Stimulated activated CD8-positive, alpha-beta memory T cell treated with anti-CD3 and anti-CD28 coated beads, Interleukin-4, amount 100 ng/mL, for 1 hour (primary cell): ENCODE data around the gene USP12.
"Not testable (repeated sequence)": the region's sequence is repeated elsewhere in the genome, so short reads cannot be mapped to it uniquely, and the experiment has no call there.

ENCODE experiments used
- DNase-seq, 2 donors: peaks; one replicate each; pipeline ENCODE4 v3.0.0-alpha.2; 2020; ENCODE audit warnings: low read depth in 2 of 2, low spot score in 1 of 2

The USP12 gene

DNA sequence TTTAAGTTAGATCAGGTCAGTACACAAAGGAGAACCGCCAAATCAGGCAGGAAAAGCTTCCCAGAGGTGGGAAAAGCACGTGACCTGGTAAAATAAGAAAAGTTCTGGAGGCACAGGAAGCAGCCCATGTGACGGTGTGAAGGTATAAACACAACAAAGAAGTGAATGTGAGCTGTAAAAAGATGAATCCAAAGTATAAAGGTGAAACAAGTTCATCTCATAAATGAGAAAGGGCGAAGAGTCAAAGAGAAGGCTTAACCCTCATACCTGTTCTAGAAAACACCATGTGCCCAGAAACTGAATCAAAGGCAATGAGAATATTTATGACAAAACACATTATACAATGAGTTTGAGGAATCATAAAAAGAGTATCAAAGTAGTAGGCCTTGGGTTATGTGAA lies 47.0 kb downstream of the USP12 start:
- DNase-seq = no peak

DNA sequence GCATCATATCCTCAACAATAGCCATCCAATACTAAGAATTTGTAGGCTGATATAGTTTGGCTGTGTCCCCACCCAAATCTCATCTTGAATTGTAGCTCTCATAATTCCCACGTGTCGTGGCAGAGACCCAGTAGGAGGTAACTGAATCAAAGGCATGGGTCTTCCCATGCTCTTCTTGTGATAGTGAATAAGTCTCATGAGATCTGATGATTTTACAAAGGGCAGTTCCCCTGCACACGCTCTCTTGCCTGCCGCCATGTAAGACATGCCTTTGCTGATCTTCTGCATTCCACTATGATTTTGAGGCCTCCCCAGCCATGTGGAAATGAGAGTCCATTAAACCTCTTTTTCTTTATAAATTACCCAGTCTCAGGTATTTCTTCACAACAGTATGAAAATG lies 48.2 kb downstream of the USP12 start:
- not testable (repeated sequence) for DNase-seq

DNA sequence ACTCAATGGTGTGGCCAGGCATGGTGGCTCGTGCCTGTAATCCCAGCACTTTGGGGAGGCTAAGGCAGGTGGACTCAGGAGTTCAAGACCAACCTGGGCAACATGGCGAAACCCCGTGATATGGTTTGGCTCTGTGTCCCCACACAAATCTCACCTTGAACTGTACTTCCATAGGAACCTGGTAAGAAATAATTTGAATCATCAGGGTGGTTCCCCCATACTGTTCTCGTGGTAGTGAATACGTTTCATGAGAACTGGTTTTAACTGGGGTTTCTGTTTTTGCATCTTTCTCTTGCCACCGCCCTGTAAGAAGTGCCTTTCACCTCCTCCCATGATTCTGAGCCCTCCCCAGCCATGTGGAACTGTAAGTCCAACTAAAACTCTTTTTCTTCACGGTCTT lies 49.6 kb downstream of the USP12 start:
- DNase-seq = no peak

DNA sequence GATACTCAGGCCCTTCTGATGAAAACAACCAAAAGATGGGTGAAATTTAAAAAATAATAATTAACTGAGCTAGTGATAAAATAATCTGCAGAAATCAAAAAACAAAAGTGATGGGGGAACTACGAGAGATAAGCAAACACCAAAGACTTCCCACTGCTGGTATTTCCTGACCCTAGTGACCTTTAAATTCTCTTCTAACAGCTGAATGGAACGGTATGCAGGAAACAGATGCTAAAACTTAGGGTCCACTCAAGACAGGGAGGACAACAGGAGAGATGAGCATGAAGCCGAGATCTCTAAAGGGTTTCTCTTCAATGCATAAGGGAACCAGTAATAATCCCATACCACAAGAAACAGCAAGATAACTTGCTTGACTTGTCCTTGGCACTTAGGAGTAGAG lies 50.8 kb downstream of the USP12 start:
- DNase-seq = no peak

DNA sequence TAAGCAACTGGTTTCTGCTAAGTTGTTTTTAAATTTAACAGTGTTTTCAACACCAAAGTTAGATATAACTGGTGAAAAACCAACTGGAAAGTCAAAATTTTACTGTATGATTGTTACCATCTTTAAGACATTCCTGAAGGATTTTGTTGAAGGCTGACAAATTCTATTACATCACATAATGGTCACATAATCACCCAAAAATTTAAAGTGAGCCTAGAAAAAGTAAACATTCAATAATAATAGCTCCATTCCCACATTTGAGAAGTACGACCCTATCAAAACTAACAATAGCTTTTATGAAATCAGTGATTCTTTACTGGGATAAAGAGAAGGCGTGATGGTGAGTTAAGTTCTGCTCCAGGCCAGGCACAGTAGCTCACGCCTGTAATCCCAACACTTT lies 51.6 kb downstream of the USP12 start:
- no peak for DNase-seq

DNA sequence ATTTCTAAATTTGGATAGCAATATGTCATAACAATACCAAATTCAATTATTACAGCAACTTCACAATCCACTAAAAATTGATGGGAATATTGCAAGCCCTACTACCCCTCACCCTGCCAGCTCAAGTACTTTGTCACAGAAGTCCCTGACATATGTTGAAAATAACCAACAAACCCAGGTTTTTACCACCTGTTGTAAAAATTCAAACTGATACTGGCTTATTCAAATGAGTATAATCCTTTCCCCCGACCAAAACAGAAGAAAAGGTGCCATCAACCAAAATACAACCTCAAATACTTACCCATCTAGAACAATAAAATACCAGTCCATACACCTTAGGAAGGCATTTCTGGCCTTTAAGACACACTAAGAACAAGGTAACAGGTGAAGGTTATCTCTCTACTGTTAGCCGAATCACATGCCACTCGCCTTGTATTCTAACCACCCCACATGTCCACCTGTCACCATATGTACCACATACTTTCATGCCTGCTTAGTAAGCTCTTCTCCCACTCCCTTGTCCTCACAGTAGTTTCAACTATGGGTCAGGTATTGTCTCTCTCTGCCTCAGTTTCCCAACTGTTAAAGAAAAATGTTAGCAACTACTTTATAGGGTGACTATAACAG lies 53.1 kb downstream of the USP12 start:
- DNase-seq = no peak

DNA sequence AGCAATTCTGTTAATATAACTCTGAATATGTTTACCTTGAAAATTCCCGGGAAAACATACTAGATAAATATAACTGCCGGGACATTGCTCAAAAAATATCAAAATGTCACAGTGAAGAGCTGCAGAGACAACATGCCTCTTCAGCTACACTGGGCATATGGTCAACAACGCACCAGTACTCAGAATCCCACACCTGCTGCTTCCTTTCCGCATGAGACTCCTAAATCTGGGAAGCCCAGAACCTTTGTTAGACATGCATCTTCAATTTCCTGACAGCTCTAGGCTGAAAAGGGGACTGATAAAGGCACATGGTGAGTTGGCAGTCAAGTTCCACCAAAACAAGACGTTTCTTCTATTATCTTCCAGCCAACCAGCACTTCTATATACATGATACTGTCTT lies 53.7 kb downstream of the USP12 start:
- no peak for DNase-seq

DNA sequence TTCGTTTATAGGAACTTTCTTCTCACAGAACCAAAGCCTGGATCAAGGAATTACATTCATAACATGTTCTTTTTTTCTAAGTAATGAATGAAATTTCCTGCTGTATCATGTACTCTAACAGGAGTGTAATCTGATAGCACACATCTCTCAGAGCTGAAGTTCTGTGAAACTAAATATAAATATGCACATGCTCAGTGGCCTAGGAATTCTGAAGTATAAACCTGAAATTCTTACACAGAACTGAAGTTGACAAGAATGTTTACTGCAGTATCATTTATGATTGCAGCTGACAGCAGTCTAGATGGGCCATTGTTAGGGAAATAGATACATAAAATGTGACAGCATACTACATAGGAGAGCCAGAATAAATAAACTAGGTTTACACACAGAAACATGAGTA lies 54.5 kb downstream of the USP12 start:
- no peak for DNase-seq

DNA sequence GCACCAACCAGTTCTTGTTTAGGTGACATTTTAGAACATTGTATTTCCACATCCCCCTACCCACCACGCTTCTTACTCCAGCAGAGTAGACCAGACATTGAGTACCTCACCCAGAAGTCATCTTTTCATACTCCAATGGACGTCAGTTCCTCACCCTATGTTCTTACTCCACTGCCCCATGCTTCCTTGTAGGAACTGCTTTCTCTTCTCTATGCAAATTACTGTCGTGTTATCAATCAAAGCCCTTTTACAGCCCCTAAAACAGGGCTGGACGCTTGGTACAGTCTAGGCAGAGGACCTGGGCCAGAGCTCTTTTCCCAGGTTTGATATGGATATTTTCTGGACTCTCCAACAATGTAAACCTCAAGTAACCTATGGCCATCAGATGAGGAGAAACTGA lies 58.2 kb downstream of the USP12 start:
- no peak for DNase-seq

DNA sequence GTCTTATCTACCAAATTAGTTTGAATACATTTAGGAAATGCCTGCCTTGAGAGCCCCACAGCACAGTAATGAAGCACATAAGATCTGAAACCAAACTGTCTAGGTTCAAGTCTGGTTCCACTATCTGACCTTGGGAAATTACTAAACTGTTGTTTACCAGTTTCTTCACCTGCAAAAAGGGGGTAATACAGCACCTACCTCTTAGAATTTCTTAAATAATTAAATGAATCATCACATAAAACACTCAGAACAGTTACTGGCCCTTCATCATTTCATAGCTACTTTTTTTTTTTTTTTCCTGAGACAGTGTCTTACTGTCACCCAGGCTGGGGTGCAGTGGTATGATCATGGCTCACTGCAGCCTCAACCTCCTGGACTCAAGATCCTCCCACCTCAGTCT lies 59.6 kb downstream of the USP12 start:
- no peak for DNase-seq

DNA sequence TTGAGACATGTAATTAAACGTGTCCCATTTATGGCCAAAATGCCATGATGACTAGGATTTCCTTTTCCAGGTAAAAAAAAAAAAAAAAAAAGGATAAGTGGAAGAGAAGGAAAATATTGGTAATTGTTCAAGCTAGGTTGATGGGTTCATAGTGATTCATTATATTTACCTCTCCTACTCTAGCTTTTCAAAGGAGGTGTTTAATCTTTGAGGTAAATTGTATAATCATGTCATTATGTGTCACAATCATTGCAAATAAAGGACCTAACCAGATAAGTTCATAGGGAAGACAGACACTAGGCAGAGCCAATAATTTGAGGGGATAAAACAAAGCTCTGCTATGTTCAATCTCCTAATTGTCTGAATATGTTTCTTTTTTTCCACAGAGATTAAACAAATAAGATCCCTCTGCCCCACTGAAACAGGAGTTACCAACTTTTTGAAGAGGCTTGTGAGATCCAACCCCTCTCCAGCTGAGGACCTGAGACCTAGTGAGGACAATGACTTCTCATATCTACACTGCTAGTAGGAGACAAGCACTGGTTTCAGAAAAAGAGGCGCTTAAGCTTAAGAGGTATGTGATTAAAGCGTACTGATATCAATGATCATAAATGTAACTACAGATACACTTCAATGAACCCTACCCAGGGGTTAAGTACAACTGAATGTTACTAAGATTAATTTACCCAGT lies 61.4 kb downstream of the USP12 start:
- DNase-seq = no peak

DNA sequence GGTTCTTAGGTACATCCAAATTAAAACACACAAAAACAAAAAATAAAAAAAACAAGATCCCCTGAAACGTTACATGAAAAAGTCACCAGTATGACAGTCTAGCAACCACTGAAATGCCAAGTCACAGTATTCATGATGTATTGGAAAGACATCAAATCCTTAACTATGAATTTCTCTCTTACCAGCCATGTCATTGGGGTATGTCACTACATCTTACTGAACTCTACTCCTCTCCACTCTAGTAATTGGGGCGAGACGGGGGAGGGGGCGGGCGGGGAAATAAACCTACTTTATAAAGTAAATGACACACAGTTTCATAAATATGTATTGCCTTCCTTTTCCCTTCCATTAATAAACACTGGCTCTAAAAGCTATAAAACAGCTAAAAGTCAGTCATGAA lies 65.5 kb downstream of the USP12 start:
- DNase-seq = no peak

DNA sequence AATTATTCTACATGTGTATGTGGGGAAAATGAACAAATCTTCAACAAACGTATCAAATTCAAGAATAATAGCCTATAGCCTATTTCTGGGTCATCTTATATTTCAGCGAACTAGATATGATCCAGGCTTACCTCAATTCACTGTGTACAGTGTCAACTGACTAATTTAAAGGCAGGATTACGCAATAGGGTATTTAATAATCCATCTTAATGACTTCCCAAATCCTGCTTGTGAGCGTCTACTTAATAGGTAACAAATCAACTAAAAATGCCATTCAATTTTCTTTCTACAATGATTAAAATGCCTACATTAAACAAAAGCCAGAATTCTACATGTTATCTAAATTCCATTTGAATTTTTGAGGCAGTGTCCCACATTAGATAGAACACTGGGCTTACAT lies 67.0 kb downstream of the USP12 start:
- DNase-seq = no peak

DNA sequence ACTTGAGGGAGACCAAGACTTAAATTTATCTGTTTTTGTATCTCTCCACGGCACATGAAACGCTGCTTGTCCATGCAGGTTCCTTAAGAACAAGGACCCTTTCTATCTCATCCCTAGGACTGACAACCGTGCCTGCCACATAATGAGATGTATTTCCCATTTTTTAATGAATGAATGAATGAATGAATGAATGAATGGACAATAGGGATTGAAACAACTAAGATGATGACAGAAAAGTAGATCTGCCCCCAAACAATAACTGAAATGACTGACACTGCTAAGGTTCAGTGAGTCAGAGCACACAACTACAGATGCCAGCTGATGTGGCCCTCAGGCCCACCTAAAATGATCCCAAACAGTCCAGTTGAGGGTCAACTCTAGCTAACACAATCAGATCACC lies 69.8 kb downstream of the USP12 start:
- DNase-seq = no peak

DNA sequence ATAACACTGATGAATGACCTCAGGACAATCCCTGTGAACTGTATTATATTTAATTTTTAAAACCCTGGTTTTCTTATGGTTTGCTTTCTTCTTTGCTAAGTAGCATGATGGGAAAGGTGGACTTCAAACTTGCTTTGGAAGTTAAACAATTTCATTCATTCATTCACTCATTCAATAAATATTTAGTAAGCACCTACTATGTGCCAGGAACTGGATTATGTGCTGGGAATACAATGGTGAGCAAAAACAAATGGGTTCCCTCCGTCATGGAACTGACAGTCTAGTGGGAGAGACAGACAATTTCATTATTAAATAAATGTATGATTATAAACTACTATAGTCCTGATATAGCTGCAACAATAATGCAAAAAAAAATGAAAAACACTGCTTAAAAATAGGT lies 70.3 kb downstream of the USP12 start:
- no peak for DNase-seq

DNA sequence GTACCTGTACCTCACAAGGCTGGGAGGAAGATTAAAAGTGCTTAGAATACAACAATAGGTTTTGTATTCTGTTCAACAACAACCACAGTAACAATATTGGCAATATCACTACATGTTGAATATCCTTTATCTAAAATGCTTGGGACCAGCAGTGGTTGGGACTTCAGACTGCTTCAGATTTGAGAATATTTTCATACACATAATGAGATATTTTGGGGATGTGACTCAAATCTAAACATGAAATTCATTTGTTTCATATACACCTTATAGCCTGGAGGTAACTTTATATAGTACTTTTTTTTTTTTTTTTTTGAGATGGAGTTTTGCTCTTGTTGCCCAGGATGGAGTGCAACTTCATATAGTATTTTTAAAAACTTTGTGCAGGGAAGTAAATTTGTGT lies 73.9 kb downstream of the USP12 start:
- DNase-seq = no peak

DNA sequence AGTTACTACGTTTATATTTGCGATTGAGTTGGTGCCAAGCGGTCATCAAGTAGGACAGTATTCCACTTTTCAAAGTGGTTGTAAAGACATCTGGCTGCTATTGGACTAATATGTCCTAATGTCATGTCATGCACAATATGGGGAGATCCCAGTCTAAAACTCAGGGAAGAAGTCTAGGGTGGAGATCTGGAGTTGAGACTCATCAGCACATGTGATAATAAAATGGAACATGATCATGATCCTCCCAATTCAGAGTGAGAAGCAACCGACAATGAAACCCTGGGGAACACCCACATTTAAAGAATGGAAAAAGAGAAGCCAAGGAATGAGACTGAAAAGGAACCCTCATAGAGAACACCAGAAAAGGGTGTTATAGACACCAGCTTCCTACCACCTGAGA lies 80.2 kb downstream of the USP12 start:
- DNase-seq = no peak

DNA sequence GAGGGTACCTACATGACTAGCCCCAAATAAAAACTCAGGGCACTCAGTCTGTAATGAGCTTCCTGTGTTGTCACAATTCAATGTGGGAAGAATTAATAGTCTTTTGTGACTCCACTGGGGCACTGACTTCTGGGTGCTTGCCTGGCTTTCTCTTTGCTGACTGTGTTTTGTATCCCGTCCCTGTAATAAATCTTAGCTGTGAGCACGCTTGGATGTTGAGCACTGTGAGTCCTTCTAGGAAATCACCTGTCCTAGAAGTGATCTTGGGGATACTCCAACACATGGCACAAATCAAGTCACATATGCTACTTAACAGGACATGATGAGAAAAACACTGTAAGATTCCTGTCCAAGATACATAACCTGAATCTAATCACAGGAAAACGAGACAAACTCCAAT lies 83.0 kb downstream of the USP12 start:
- no peak for DNase-seq

DNA sequence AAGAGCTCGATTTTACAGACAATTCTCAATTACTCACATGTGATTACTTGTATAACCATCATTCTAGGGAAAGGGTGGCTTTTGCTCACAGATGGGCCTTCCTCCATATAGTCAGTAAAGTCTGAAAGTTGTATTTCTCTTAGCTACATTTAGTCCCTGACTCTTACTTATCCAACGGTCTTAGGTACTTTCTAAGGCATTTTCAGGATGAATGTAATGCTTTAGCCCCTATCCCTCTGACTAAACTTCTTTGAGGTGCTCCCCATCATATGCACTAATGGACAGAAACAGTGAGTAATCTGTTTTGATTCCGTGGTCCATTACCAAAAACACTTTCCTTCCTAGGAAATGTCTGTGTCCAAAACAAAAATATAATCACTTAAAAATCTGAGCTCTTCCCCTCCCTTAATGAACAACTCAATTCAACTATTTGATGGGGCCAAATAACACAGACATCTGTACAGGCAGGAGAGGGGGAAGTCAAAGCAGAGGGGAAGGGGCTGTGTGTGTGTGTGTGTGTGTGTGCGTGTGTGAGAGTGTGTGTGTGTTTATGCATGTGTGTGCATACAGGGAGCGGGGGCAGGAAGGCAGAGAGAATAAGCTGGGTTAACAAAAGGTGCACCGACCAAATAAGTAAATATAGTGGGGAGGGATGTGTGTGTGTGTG lies 84.9 kb downstream of the USP12 start:
- DNase-seq = no peak

DNA sequence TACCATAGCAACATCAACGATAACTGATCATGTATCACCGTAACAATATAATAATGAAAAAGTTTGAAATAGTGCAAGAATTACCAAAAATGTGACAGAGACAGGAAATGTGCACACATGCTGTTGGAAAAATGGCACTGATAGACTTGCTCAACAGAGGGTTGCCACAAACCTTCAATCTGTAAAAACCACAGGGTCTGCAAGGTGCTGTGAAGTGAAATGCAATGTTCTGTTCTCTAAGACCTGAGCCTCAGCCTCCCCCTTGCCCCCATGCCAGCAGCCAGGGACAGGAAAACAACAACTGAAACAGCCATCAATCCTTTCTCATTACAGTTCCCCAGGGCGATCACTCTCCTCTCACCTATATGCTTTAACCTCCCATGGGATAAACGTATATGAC lies 88.4 kb downstream of the USP12 start:
- no peak for DNase-seq

DNA sequence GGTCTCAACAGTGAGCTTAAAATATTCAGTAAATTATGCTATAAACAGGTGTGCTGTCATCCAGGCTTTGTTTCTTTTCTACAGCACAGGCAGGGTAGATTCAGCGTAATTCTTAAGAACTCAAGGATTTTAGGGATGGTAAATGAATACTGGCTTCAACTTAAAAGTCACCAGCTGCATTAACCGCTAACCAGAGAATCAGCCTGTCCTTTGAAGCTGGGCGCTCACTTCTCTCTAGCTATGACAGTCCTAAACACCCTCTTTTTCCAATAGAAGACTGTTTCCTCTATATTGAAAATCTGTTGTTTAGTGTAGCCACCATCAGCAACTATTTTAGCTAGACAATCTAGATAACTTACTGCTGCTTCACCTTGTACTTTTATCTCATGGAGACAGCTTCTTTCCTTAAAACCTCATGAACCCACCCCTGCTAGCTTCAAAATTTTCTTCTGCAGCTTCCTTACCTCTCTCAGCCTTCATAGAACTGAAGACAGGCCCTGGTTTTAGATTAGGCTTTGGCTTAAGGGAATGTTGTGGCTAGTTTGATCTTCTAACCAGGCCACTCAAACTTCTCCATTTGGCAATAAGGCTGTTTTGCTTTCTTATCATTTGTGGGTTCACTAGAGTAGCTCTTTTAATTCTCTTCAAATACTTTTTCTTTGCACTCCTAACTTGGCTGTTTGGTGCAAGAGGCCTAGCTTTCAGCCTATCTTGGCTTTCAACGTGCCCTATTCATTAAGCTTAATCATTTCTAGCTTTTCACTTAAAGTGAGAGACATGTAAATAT lies 89.5 kb downstream of the USP12 start:
- DNase-seq = no peak
